ENCODE measurements around the gene PI3. TPM values are rescaled to one million over a fixed set of nuclear protein-coding genes. Genes with fewer than 3 reads are reported as not detected.
A peak's percentile ranks its signal among the peaks of the same experiment; 100 is the strongest.

PI3 gene
- total RNA-seq, 4 donors from 2014 or later, result not detected

- 90 to 93% methylated on average over 1 of the region's 1 CpG for WGBS, 2 donors
- no peak for DNase-seq
- TF ChIP-seq POLR2A (IDR thresholded peaks at IDR 0.05), result no peak
- no peaks in the 10 kb centered on the region for H3K36me3 ChIP-seq
- no peaks in the 10 kb centered on the region for H3K9me3 ChIP-seq
- H3K27ac ChIP-seq, result no peak overlapping the region
- no peaks in the 10 kb centered on the region for H3K27me3 ChIP-seq
- no peaks in the 10 kb centered on the region for H3K4me1 ChIP-seq
- H3K4me3 ChIP-seq (replicated peaks in 1 of 3), result no peak overlapping the region
- intact Hi-C loops (cut with DNase I), result no loop called here
Observed at GRCh38 chr20:45164906-45165305, 9.8 kb upstream of the PI3 start.

DNA sequence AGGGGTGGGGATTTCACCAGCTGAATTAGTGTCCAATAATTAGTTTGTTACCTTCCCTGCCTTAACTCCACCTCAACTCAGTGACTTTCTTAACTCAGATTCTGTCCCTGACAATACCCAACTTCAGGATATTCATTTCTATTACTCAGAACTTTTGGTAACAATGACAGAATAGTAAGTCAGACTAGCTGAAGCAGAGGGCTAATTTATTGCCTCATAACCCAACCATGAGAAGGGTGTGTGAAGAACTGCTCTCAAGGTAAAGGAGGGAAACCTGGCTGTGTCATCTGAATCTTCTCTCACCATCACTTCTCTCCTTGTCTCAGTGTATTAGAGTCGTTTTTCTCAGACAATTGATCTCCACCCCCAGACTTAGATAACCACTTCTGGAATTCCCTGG is 1.2 kb upstream of the PI3 start:
- 19 to 42% methylated on average over 1 of the region's 1 CpG for WGBS, 2 donors
- DNase-seq, result no peak
- Histone ChIP-seq H3K36me3 (no peaks in the 10 kb centered on the region), H3K9me3 (no peaks in the 10 kb centered on the region), H3K4me1 (no peaks in the 10 kb centered on the region), H3K27me3 (no peaks in the 10 kb centered on the region), H3K4me3 (replicated peaks in 1 of 3) (no peak overlapping the region), H3K27ac (no peak overlapping the region)
- no peak for TF ChIP-seq POLR2A (IDR thresholded peaks at IDR 0.05)
- TF ChIP-seq, protein P1, sequence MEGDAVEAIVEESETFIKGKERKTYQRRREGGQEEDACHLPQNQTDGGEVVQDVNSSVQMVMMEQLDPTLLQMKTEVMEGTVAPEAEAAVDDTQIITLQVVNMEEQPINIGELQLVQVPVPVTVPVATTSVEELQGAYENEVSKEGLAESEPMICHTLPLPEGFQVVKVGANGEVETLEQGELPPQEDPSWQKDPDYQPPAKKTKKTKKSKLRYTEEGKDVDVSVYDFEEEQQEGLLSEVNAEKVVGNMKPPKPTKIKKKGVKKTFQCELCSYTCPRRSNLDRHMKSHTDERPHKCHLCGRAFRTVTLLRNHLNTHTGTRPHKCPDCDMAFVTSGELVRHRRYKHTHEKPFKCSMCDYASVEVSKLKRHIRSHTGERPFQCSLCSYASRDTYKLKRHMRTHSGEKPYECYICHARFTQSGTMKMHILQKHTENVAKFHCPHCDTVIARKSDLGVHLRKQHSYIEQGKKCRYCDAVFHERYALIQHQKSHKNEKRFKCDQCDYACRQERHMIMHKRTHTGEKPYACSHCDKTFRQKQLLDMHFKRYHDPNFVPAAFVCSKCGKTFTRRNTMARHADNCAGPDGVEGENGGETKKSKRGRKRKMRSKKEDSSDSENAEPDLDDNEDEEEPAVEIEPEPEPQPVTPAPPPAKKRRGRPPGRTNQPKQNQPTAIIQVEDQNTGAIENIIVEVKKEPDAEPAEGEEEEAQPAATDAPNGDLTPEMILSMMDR (IDR thresholded peaks at IDR 0.05), result no peak
- intact Hi-C loops (cut with DNase I), result no loop called here

DNA sequence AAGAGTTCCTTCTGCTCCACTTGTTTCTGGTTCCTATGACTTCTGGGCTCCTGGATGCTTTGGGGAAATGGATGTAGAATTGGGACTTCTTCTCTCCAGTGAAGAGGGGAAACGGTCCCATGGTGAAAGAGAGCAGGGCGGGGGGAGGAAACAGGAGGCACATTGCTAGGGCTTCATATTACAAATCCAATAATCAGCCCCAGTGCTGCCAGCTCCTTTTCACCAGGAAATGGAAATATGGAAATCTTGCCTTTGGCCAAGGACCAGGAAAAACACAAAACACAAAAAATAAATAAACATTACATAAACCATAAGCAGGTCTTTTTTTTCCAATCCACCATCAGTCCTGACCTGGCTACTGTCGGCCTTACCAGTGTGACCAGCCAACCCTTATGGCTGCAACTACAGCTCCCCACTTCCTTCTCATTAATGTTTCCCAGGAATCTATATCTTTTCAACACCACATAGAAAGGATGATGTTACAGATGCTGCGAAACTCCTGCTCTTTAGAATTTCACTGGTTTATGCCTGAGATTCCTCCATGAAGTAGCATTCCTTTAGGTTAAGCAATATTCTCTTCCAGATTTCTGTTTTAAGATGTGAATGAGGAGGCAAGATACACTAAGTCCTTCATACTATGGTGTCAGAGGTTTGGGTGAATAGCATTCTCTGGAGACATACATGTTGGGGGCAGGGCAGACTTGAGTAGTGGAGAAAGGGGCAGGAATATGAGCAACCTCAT is 2.0 kb downstream of the PI3 start:
- WGBS, 2 donors, result 61 to 81% methylated on average over 4 of the region's 4 CpGs
- intact Hi-C loops (cut with DNase I), result no loop called here
- no peak for TF ChIP-seq POLR2A (IDR thresholded peaks at IDR 0.05)
- TF ChIP-seq, protein P1 (IDR thresholded peaks at IDR 0.05), result no peak
- Histone ChIP-seq H3K27me3 (no peaks in the 10 kb centered on the region), H3K9me3 (no peaks in the 10 kb centered on the region), H3K36me3 (no peaks in the 10 kb centered on the region), H3K4me1 (no peaks in the 10 kb centered on the region), H3K27ac (no peak overlapping the region), H3K4me3 (replicated peaks in 1 of 3) (no peak overlapping the region)
- no peak for DNase-seq

DNA sequence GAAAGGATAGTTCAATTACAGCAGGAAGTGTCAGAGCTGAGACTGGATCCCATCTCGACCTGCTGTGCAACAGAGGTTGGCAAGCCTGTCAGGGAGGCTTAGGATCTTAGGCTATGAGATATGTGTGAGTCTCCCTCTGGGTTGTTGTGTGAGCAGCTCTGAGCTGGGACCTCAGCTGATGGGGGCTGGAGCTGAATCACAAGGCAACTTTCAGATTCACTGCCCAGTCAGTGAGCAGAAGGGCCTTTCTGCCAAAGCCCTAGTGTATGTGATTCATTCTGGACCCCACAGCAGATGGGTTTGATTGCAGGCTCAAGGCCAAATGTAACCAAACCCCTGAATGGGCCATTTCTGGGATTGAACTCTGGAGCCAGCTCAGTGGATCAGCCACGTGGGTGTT is 4.5 kb downstream of the PI3 start:
- no peaks in the 10 kb centered on the region for H3K4me1 ChIP-seq
- H3K36me3 ChIP-seq, result no peaks in the 10 kb centered on the region
- no peak for DNase-seq
- TF ChIP-seq, protein P1 (IDR thresholded peaks at IDR 0.05), result no peak
- TF ChIP-seq POLR2A (IDR thresholded peaks at IDR 0.05), result no peak
- no peaks in the 10 kb centered on the region for H3K27me3 ChIP-seq
- no peaks in the 10 kb centered on the region for H3K9me3 ChIP-seq
- H3K27ac ChIP-seq, result no peak overlapping the region
- WGBS, 2 donors, result 69 to 73% methylated on average over 2 of the region's 2 CpGs
- intact Hi-C loops (cut with DNase I), result no loop called here
- no peak overlapping the region for H3K4me3 ChIP-seq (replicated peaks in 1 of 3)

DNA sequence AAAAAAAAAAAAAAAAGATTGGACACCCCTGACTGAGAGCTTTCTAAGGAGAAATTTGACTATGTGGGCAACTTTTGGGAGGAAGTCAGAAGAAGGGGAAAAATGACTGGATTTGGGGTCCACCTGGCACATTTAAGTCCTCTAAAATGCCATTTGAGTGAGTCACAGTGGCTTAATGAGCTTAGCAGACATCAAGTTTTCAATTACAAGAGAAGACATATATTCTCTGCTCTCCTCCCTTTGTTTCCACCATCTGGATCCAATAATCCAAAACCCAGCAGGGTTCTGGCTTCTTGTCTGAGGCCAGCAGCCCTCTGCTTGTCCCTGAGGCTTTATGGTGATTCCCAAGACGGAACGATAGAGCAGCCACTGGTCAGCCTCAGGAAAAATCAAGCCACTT is 6.9 kb downstream of the PI3 start:
- TF ChIP-seq POLR2A (IDR thresholded peaks at IDR 0.05), result no peak
- TF ChIP-seq, protein P1 (IDR thresholded peaks at IDR 0.05), result no peak
- intact Hi-C loops (cut with DNase I), result no loop called here
- Histone ChIP-seq H3K27me3 (no peaks in the 10 kb centered on the region), H3K4me1 (no peaks in the 10 kb centered on the region), H3K4me3 (replicated peaks in 1 of 3) (no peak overlapping the region), H3K9me3 (no peaks in the 10 kb centered on the region), H3K27ac (peak overlapping the region in 1 of 3 donors; percentile 11), H3K36me3 (no peaks in the 10 kb centered on the region)
- DNase-seq, result no peak
- 23 to 88% methylated on average over 2 of the region's 2 CpGs for WGBS, 2 donors
